Measurements from ENCODE around the gene TAC4. TPM values are rescaled to one million over a fixed set of nuclear protein-coding genes. Genes with fewer than 3 reads are reported as not detected.

Gene TAC4
- total and polyA plus RNA-seq, 2 of the 13 experiments (the other 11 are each of a cell fraction or from before 2014, with no cell fraction given), result not detected

GRCh38 chr17:49830605-49831004, 17.3 kb downstream of the TAC4 start (continued):
- no peak for TF ChIP-seq ZNF180 (CRISPR knock-in tag; IDR thresholded peaks at IDR 0.05; ENCODE audit: borderline replicate concordance, low read depth)
- no peak for TF ChIP-seq MTA3 (CRISPR knock-in tag; IDR thresholded peaks at IDR 0.05)

GRCh38 chr17:49829026-49829425, 18.8 kb downstream of the TAC4 start:
- FAIRE-seq (no peak), ATAC-seq (no peak), DNase-seq (ENCODE audit: low spot score) (no peak)
- no peaks in the 10 kb centered on the region for H3K79me2 ChIP-seq (ENCODE audit: insufficient read depth, low read length)
- no peak overlapping the region for H2AFZ ChIP-seq (ENCODE audit: low read length)
- H3K4me3 ChIP-seq (replicated peaks in 1 of 3; ENCODE audit: insufficient read depth in 1 of 3, low read depth in 2 of 3, low read length in 3 of 3), result no peak overlapping the region
- H3K27me3 ChIP-seq (ENCODE audit: control insufficient read depth in 1 of 2, insufficient read depth in 2 of 2, low read length in 2 of 2), result no peaks in the 10 kb centered on the region
- H3K4me2 ChIP-seq (ENCODE audit: low read depth, low read length), result no peak overlapping the region
- POLR2A ChIA-PET, result no interaction called here
- no TSS peak for BruUV-seq (replicated peaks)
- no peaks in the 10 kb centered on the region for H3K9me3 ChIP-seq (ENCODE audit: low read length)
- TF ChIP-seq ARID3A (IDR thresholded peaks at IDR 0.05; ENCODE audit: low read depth, low read length) (no peak), ZNF746 (CRISPR knock-in tag; IDR thresholded peaks at IDR 0.05) (no peak), NFKB2 (CRISPR knock-in tag; IDR thresholded peaks at IDR 0.05; ENCODE audit: borderline replicate concordance) (no peak), TCF7 (IDR thresholded peaks at IDR 0.05; ENCODE audit: low read depth) (no peak), RFXANK (CRISPR knock-in tag; IDR thresholded peaks at IDR 0.05) (no peak), ZNF460 (CRISPR knock-in tag; IDR thresholded peaks at IDR 0.05; ENCODE audit: borderline replicate concordance) (no peak), ZC3H13 (CRISPR knock-in tag; IDR thresholded peaks at IDR 0.05) (no peak), ZFP36L2 (CRISPR knock-in tag; IDR thresholded peaks at IDR 0.05) (no peak), ZNF792 (CRISPR knock-in tag; IDR thresholded peaks at IDR 0.05) (no peak), NFE2 (CRISPR knock-in tag; IDR thresholded peaks at IDR 0.05) (no peak), ZBTB7B (CRISPR knock-in tag; IDR thresholded peaks at IDR 0.05) (no peak), ETV6 (CRISPR knock-in tag; conservative IDR thresholded peaks at IDR 0.05) (no peak), SOX6 (IDR thresholded peaks at IDR 0.05) (no peak), SOX6 (CRISPR knock-in tag; IDR thresholded peaks at IDR 0.05) (no peak)
- intact Hi-C loops (cut with micrococcal nuclease; ENCODE audit: unreplicated experiment), result no loop called here
- CTCF ChIA-PET (ENCODE audit: low intra/inter-chr PET ratio, low total read pairs), result no interaction called here
- no peak overlapping the region for H3K9ac ChIP-seq (ENCODE audit: insufficient read depth, low read depth, low read length)
- H3K27ac ChIP-seq (ENCODE audit: extremely low read length, insufficient read depth, low read length), result no peak overlapping the region
- no peaks in the 10 kb centered on the region for H4K20me1 ChIP-seq (ENCODE audit: insufficient read depth, low read length)
- no peaks in the 10 kb centered on the region for H3K4me1 ChIP-seq (ENCODE audit: insufficient read depth, low read length)
- in situ Hi-C loops (cut with HindIII; ENCODE audit: extremely low pct_ligation_motif_present, low pct_unique_long_range_greater_than_20kb), result no loop called here
- peaks cover 7 to 56% of the 10 kb centered on the region in 2 experiments for H3K36me3 ChIP-seq (replicated peaks in 1 of 2; ENCODE audit: control insufficient read depth in 1 of 2, insufficient read depth in 2 of 2, low read length in 2 of 2)
- WGBS (ENCODE audit: low lambda C conversion rate), result 98% methylated on average over 2 of the region's 2 CpGs

All from HepG2 (cell line).